ES-I3 (cell line): Measurements from ENCODE around the gene MUC20.
"Not testable (repeated sequence)": the region's sequence is repeated elsewhere in the genome, so short reads cannot be mapped to it uniquely, and the experiment has no call there.

Experiments
- H3K36me3 ChIP-seq: 2 replicates; pipeline ENCODE4 v1.6.1; 2013; ENCODE audit warnings: mild to moderate bottlenecking, low read length, control low read depth, moderate library complexity; ENCODE audit not compliant: insufficient read depth
- H3K4me1 ChIP-seq: 2 replicates; pipeline ENCODE4 v1.6.1; 2013; ENCODE audit warnings: mild to moderate bottlenecking, control low read depth, low read length; ENCODE audit not compliant: insufficient read depth
- H3K9ac ChIP-seq: 2 replicates; pipeline ENCODE4 v1.6.1; 2013; ENCODE audit warnings: low read depth, mild to moderate bottlenecking, low read length, moderate library complexity
- H3K9me3 ChIP-seq: 2 replicates; pipeline ENCODE4 v1.6.1; 2013; ENCODE audit warnings: mild to moderate bottlenecking, low read length, moderate library complexity; ENCODE audit not compliant: control insufficient read depth, insufficient read depth

The MUC20 gene

GRCh38 chr3:195699860-195700259 is 20.9 kb upstream of the MUC20 start:
- Histone ChIP-seq H3K4me1 (peaks cover 28% of the 10 kb centered on the region), H3K9ac (no peak overlapping the region), H3K9me3 (no peaks in the 10 kb centered on the region), H3K36me3 (no peaks in the 10 kb centered on the region)

- H3K36me3 ChIP-seq: no peaks in the 10 kb centered on the region
- H3K9me3 ChIP-seq: no peaks in the 10 kb centered on the region
- no peak overlapping the region for H3K9ac ChIP-seq
- H3K4me1 ChIP-seq: peaks cover 28% of the 10 kb centered on the region
Measured at GRCh38 chr3:195700319-195700718, 20.5 kb upstream of the MUC20 start.

DNA sequence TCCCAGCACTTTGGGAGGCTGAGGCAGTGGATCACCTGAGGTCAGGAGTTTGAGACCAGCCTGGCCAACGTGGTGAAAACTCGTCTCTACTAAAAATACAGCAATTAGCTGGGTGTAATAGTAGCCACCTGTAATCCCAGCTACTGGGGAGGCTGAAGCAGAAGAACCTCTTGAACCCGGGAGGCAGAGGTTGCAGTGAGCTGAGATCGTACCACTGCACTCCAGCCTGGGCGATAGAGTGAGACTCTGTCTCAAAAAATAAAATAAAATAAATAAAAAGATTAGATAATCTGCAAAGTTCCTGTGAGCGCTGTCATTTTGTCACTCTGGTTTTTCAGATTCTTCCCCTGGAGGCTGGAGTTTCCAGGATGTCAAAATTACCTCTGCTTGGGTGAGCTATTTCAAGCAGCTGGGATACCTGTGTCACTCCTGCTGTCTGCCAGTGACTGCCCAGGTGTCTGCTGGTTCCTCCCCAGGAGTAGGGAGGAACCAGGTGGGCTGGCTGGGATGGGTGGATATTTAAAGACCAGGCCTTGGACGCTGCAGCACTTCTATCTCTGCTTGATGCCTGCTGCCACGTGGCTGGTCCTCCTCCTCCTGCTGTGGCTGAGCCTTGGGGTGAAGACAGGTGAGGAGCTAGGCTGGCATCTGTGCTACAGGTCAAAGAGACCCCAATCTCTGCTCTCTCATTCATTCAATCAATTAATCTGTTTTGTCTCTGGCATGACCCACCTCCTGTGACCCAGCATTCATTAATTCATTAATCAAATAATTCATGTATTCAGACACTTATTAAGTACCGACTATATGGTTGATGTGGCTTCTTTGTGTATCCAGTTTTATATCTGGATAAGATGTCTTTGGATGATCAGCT is 19.5 kb upstream of the MUC20 start:
- H3K9me3 ChIP-seq: no peaks in the 10 kb centered on the region; the same call in 1 of the 2 replicates
- H3K36me3 ChIP-seq: no peaks in the 10 kb centered on the region
- no peak overlapping the region for H3K9ac ChIP-seq
- H3K4me1 ChIP-seq: peaks cover 27% of the 10 kb centered on the region

- Histone ChIP-seq H3K9ac (no peak overlapping the region), H3K4me1 (peaks cover 3% of the 10 kb centered on the region), H3K36me3 (no peaks in the 10 kb centered on the region), H3K9me3 (no peaks in the 10 kb centered on the region; the same call in 1 of the 2 replicates)
Measured at GRCh38 chr3:195703776-195704175, 17.0 kb upstream of the MUC20 start.

GRCh38 chr3:195704433-195704999 is 16.3 kb upstream of the MUC20 start:
- Histone ChIP-seq H3K9ac (no peak overlapping the region), H3K36me3 (no peaks in the 10 kb centered on the region), H3K4me1 (no peaks in the 10 kb centered on the region; the same call in 1 of the 2 replicates), H3K9me3 (no peaks in the 10 kb centered on the region; the same call in 1 of the 2 replicates)

DNA sequence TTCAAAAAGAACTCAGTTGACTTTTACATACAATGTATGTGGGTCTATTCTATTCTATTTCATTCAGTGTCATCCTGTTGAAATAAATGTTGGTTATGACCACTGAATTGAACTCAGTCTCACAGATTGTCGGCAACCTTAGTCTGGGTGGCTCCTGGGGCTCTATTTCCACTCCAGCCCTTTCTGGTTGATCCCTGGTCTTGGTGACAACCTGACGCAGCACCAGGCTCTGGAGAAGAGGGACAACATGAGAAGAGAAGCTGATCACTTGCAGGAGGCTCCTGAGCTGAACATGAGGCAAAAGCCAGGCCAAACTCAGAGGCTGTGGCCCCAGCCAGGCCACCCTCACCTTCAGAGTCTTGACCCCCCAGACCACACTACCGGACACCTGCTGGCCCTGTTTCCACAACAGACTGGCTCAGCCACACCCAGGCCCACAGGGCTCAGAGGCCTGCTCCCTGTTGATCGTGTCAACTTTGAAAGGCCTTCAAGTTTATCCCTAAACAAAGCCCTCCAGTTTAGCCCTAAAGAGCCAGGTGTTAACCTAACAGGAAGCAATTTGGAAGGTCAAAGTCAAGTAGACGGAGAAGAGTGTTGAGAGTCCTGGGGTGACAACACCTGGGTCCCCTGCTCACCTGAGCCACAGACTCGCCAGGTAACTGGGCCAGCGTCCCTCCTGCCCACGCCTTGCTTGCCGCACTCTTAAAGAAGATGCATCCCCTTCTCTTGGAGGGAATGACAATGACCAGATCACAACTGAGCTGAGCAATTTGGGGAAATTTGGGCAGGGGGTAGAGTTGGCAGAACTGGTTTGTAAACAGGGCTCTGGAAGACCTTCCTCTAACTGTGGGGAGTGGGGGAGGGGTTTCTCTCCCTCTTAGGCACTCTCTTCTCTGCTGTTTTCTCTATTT is 15.4 kb upstream of the MUC20 start:
- Histone ChIP-seq H3K4me1 (no peaks in the 10 kb centered on the region; the same call in 1 of the 2 replicates), H3K36me3 (no peaks in the 10 kb centered on the region), H3K9me3 (no peaks in the 10 kb centered on the region; the same call in 1 of the 2 replicates), H3K9ac (no peak overlapping the region)

GRCh38 chr3:195708061-195708460 is 12.7 kb upstream of the MUC20 start:
- H3K36me3 ChIP-seq: no peaks in the 10 kb centered on the region
- H3K9ac ChIP-seq: no peak overlapping the region
- H3K9me3 ChIP-seq: no peaks in the 10 kb centered on the region; the same call in 1 of the 2 replicates
- H3K4me1 ChIP-seq: no peaks in the 10 kb centered on the region; the same call in 1 of the 2 replicates

GRCh38 chr3:195708626-195709481 is 11.9 kb upstream of the MUC20 start:
- Histone ChIP-seq H3K9ac (no peak overlapping the region), H3K9me3 (no peaks in the 10 kb centered on the region; the same call in 1 of the 2 replicates), H3K4me1 (no peaks in the 10 kb centered on the region; the same call in 1 of the 2 replicates), H3K36me3 (no peaks in the 10 kb centered on the region)

DNA sequence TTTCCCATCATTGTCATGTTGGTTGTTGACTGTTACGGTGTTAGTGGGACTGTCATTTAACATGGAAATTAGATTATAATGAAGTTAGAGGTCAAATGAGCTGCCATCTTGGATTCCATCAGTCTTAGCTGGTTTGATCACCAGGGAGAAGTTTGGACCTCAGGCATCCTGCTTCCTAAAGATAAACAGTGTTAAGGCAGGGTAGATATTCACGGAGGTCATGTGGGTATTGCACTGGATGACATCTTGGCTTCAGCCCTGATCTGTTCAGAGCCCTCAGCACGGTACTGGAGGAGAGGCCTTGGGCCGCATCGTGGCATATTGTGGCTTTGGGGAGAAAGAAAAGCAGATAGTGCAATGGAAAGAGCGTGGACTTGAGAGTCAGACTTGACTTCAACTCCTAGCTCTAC is 11.1 kb upstream of the MUC20 start:
- no peaks in the 10 kb centered on the region; the same call in 1 of the 2 replicates for H3K9me3 ChIP-seq

DNA sequence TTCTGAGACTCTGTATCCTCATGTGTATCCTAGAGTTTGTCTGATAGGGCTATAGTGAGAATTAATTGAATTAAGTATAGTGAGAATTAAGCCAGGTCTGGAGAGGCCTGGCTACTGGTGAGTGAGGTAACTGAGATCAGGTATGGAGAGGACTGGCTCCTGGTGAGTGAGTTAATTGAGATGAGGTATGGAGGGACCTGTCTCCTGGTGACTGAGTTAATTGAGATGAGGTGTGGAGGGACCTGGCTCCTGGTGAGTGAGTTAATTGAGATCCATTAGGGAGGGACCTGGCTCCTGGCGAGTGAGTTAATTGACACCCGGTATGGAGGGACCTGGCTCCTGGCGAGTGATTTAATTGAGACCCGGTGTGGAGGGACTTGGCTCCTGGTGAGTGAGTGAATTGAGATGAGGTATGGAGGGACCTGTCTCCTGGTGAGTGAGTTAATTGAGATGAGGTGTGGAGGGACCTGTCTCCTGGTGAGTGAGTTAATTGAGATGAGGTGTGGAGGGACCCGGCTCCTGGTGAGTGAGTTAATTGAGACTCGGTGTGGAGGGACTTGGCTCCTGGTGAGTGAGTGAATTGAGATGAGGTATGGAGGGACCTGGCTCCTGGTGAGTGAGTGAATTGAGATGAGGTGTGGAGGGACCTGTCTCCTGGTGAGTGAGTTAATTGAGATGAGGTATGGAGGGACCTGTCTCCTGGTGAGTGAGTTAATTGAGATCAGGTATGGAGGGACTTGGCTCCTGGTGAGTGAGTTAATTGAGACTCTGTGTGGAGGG is 10.5 kb upstream of the MUC20 start:
- not testable (repeated sequence) for H3K36me3 ChIP-seq, H3K9ac ChIP-seq, H3K9me3 ChIP-seq, H3K4me1 ChIP-seq

More for the DNA sequence above, 11.1 kb upstream of the MUC20 start:
- no peaks in the 10 kb centered on the region for H3K36me3 ChIP-seq
- H3K9ac ChIP-seq: no peak overlapping the region
- H3K4me1 ChIP-seq: no peaks in the 10 kb centered on the region; the same call in 1 of the 2 replicates

DNA sequence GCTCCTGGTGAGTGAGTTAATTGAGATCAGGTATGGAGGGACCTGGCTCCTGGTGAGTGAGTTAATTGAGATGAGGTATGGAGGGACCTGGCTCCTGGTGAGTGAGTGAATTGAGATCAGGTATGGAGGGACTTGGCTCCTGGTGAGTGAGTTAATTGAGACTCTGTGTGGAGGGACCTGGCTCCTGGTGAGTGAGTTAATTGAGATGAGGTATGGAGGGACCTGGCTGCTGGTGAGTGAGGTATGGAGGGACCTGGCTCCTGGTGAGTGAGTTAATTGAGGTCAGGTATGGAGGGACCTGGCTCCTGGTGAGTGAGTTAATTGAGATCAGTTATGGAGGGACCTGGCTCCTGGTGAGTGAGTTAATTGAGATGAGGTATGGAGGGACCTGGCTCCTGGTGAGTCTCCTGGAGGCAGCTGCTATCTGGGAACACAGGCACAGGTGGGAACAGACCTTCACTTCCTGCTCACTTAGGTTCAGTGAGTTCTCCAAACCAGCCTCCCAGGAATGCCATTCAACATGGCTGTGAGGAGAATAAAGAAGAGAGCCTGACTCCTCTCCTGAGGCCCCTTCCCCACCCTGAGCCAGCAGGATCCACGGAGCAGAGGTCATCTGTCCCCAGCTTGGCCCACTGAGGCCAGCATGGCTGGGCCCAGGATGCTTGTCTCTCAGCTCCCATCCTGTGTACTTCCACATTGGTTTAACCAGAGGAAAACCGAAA is 9.5 kb upstream of the MUC20 start:
- not testable (repeated sequence) for H3K9ac ChIP-seq, H3K36me3 ChIP-seq, H3K9me3 ChIP-seq, H3K4me1 ChIP-seq

- H3K4me1 ChIP-seq: no peaks in the 10 kb centered on the region; the same call in 1 of the 2 replicates
- no peaks in the 10 kb centered on the region for H3K36me3 ChIP-seq
- H3K9me3 ChIP-seq: no peaks in the 10 kb centered on the region
- no peak overlapping the region for H3K9ac ChIP-seq
Measured at GRCh38 chr3:195711813-195712534, 8.8 kb upstream of the MUC20 start.
